SK-N-SH treated with all-trans-retinoic acid at 6 μM for 48 hours (cell line): ENCODE data around the gene CMTR2.

Source experiments
- GLIS3 ChIP-seq: fragments of 250-450 bp; sonication (Bioruptor Pico); IDR thresholded peaks from 2 replicates; pipeline ENCODE4 v1.5.0; 2020; ENCODE audit warnings: mild to moderate bottlenecking, moderate library complexity
- TOX ChIP-seq: fragments of 250-450 bp; sonication (Bioruptor Pico); IDR thresholded peaks from 2 replicates; pipeline ENCODE4 v1.8.0; 2021; ENCODE audit warnings: mild to moderate bottlenecking, moderate library complexity, borderline replicate concordance
- ZNF565 ChIP-seq: fragments of 450-650 bp; formaldehyde crosslinking; conservative IDR thresholded peaks from 2 replicates; pipeline ENCODE4 v1.5.0; 2020; ENCODE audit warnings: low read depth, mild to moderate bottlenecking, moderate library complexity
- TF ChIP-seq, protein P1 (sequence below): fragments of 250-450 bp; sonication (Bioruptor Pico); IDR thresholded peaks from 2 replicates; pipeline ENCODE4 v1.5.1; 2020; ENCODE audit warnings: low read depth, mild to moderate bottlenecking, moderate library complexity

DNA sequence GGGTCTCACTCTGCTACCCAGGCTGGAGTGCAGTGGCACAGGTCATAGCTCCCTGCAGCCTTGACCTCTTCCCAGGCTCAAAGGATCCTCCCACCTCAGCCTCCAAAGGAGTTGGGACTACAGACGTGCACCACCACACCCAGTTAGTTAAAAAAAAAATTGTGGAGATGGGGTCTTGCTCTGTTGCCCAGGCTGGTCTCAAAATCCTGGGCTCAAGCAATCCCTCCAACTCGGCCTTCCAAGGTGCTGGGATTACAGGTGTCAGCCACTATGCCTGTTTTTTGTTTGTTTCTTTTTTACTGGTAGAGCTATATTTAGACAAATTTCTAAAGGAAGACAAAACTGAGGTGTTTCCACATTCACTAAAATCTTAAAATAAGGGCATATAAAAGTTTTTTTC, 1.7 kb downstream of the CMTR2 start:
- TF ChIP-seq TOX (CRISPR knock-in tag) (no peak), ZNF565 (no peak), GLIS3 (CRISPR knock-in tag) (no peak)
- TF ChIP-seq, protein P1, sequence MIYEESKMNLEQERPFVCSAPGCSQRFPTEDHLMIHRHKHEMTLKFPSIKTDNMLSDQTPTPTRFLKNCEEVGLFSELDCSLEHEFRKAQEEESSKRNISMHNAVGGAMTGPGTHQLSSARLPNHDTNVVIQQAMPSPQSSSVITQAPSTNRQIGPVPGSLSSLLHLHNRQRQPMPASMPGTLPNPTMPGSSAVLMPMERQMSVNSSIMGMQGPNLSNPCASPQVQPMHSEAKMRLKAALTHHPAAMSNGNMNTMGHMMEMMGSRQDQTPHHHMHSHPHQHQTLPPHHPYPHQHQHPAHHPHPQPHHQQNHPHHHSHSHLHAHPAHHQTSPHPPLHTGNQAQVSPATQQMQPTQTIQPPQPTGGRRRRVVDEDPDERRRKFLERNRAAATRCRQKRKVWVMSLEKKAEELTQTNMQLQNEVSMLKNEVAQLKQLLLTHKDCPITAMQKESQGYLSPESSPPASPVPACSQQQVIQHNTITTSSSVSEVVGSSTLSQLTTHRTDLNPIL, result no peak
